IMR-90 (cell line): Measurements from ENCODE around the gene MAZ. TPM values are rescaled to one million over a fixed set of nuclear protein-coding genes. Genes with fewer than 3 reads are reported as not detected.

Experiments
- ATAC-seq: fragments of 200-7000 bp; cut with Tn5 transposase; 2 replicates; pipeline ENCODE4 v1.9.1; 2020; ENCODE audit warnings: low read depth, mild to moderate bottlenecking, moderate library complexity
- BruUV-seq: library from RNA; stranded (reverse); fragments of 400-500 nt; replicated peaks from 2 replicates; lab custom pipeline; 2021; lab: Mats Ljungman, UMichigan
- CTCF ChIA-PET: fragments of 300-600 bp; formaldehyde crosslinking; extraction: SDS; loops from one replicate; lab custom pipeline; 2021; ENCODE audit warnings: antibody characterized with exemption; lab: Yijun Ruan, JAX
- POLR2A ChIA-PET: fragments of 300-600 bp; sonication (Branson Sonifier 250); formaldehyde crosslinking; loops from one replicate; lab custom pipeline; 2022; ENCODE audit warnings: antibody characterized with exemption; ENCODE audit not compliant: unreplicated experiment; lab: Charles Lee
- DNase-seq: peaks from one replicate; pipeline ENCODE4 v3.0.0; 2013
- H2AFZ ChIP-seq: replicated peaks from 2 replicates; pipeline ENCODE3; 2013; ENCODE audit warnings: low read length, mild to moderate bottlenecking; ENCODE audit not compliant: poor library complexity
- H2AK5ac ChIP-seq: 2 replicates; pipeline ENCODE4 v1.6.1; 2013; ENCODE audit warnings: low read depth, low read length, inconsistent platforms
- H2AK9ac ChIP-seq: replicated peaks from 2 replicates; pipeline ENCODE3; 2013; ENCODE audit warnings: mild to moderate bottlenecking, low read depth, low read length, moderate library complexity; ENCODE audit not compliant: poor library complexity
- H2BK120ac ChIP-seq: 2 replicates; pipeline ENCODE4 v1.6.1; 2013; ENCODE audit warnings: low read depth, low read length, inconsistent platforms
- H2BK15ac ChIP-seq: 3 replicates; pipeline ENCODE4 v1.6.1; 2013; ENCODE audit warnings: low read depth, low read length, inconsistent platforms
- H2BK20ac ChIP-seq: 2 replicates; pipeline ENCODE4 v1.6.1; 2013; ENCODE audit warnings: low read depth, mild to moderate bottlenecking, inconsistent platforms, low read length, moderate library complexity
- H2BK5ac ChIP-seq: 2 replicates; pipeline ENCODE4 v1.6.1; 2013; ENCODE audit warnings: mild to moderate bottlenecking, low read depth, low read length, inconsistent platforms; ENCODE audit not compliant: poor library complexity, severe bottlenecking
- H3K14ac ChIP-seq: replicated peaks from 2 replicates; pipeline ENCODE4 v1.6.1; 2013; ENCODE audit warnings: low read depth, low read length, inconsistent platforms
- H3K18ac ChIP-seq: 2 replicates; pipeline ENCODE4 v1.6.1; 2013; ENCODE audit warnings: low read depth, low read length, control low read depth
- H3K23ac ChIP-seq: 2 replicates; pipeline ENCODE4 v1.6.1; 2013; ENCODE audit warnings: low read depth, low read length, inconsistent platforms
- H3K27ac ChIP-seq: 2 replicates; pipeline ENCODE4 v1.5.1; 2013; ENCODE audit warnings: mild to moderate bottlenecking, control low read depth, low read length; ENCODE audit not compliant: insufficient read depth
- H3K27me3 ChIP-seq: 2 replicates; pipeline ENCODE4 v1.6.1; 2013; ENCODE audit warnings: low read length; ENCODE audit not compliant: control insufficient read depth, insufficient read depth
- H3K36me3 ChIP-seq: 2 replicates; pipeline ENCODE4 v1.6.1; 2013; ENCODE audit warnings: low read length, mixed read lengths; ENCODE audit not compliant: control insufficient read depth, insufficient read depth
- H3K4ac ChIP-seq: 2 replicates; pipeline ENCODE4 v1.6.1; 2013; ENCODE audit warnings: low read depth, low read length, inconsistent platforms
- H3K4me1 ChIP-seq: 2 replicates; pipeline ENCODE4 v1.6.1; 2013; ENCODE audit warnings: low read length, mixed read lengths; ENCODE audit not compliant: control insufficient read depth, insufficient read depth
- H3K4me2 ChIP-seq: 2 replicates; pipeline ENCODE4 v1.6.1; 2013; ENCODE audit warnings: low read depth, mild to moderate bottlenecking, control low read depth, low read length, moderate library complexity
- H3K4me3 ChIP-seq: 2 replicates; pipeline ENCODE4 v1.5.1; 2013; ENCODE audit warnings: low read depth, mild to moderate bottlenecking, control low read depth, low read length, moderate library complexity; ENCODE audit not compliant: insufficient read depth
- H3K56ac ChIP-seq: 2 replicates; pipeline ENCODE4 v1.6.1; 2013; ENCODE audit warnings: low read length, inconsistent platforms; ENCODE audit not compliant: insufficient read depth; ENCODE audit errors: extremely low read depth
- H3K79me1 ChIP-seq, 2 experiments: 2 replicates each; pipeline ENCODE4 v1.6.1; 2013; ENCODE audit warnings: low read length in 2 of 2, inconsistent platforms in 1 of 2, low read depth in 1 of 2
- H3K9ac ChIP-seq: 2 replicates; pipeline ENCODE4 v1.6.1; 2013; ENCODE audit warnings: low read depth, low read length, control low read depth
- H3K9me1 ChIP-seq: 2 replicates; pipeline ENCODE4 v1.6.1; 2013; ENCODE audit warnings: low read length, inconsistent platforms; ENCODE audit not compliant: insufficient read depth
- H3K9me3 ChIP-seq: 2 replicates; pipeline ENCODE4 v1.6.1; 2013; ENCODE audit warnings: low read length; ENCODE audit not compliant: control insufficient read depth, insufficient read depth
- H4K20me1 ChIP-seq: 2 replicates; pipeline ENCODE4 v1.6.1; 2013; ENCODE audit warnings: low read length, inconsistent platforms; ENCODE audit not compliant: insufficient read depth
- H4K5ac ChIP-seq: 2 replicates; pipeline ENCODE4 v1.6.1; 2013; ENCODE audit warnings: mild to moderate bottlenecking, low read depth, low read length, control low read depth
- H4K8ac ChIP-seq, 2 experiments: 2 replicates each; pipeline ENCODE4 v1.6.1; 2013; ENCODE audit warnings: low read depth in 2 of 2, low read length in 2 of 2, control low read depth in 1 of 2, inconsistent platforms in 1 of 2
- H4K91ac ChIP-seq: 2 replicates; pipeline ENCODE4 v1.6.1; 2013; ENCODE audit warnings: low read depth, low read length, inconsistent platforms; ENCODE audit not compliant: insufficient read depth
- CEBPB ChIP-seq: IDR thresholded peaks from 2 replicates; pipeline ENCODE4 v1.6.1; 2012; ENCODE audit warnings: low read depth, low read length, improper control_type of control experiment
- WGBS, 2 experiments: methylation state at CpG; one replicate each; pipeline versions ENCODE4 v1.1.5 to v1.1.7; 2013; ENCODE audit warnings: missing lambda C conversion rate in 2 of 2; ENCODE audit not compliant: insufficient read length in 1 of 2; ENCODE audit errors: extremely low coverage in 2 of 2; 5-methylcytosine and 5-hydroxymethylcytosine counted together
- dilution Hi-C: fragments of 300-500 bp; cut with HindIII; formaldehyde crosslinking; loops from one replicate; pipeline ENCODE4 v1.14.3; 2018; ENCODE audit warnings: low sequenced_read_pairs; ENCODE audit not compliant: unreplicated experiment
- in situ Hi-C: fragments of 300-500 bp; cut with MboI; formaldehyde crosslinking; loops from 3 replicates; pipeline ENCODE4 v1.14.3; 2019; ENCODE audit warnings: low sequenced_read_pairs, inconsistent platforms, mixed read lengths
- intact Hi-C: fragments of 100-400 bp; cut with micrococcal nuclease; formaldehyde crosslinking; loops from 2 replicates; pipeline ENCODE4 v1.10.0; 2022
- polyA plus RNA-seq, 3 experiments: library from polyadenylated mRNA; depleted of rRNA; stranded (reverse); fragments of >200 nt; gene quantifications; 2 replicates each; pipeline ENCODE4 v1.2.3, GENCODE V29; 2012; ENCODE audit warnings: low replicate concordance in 1 of 3
- total RNA-seq: library from RNA; depleted of rRNA; stranded (reverse); fragments of >200 nt; gene quantifications from 2 replicates; pipeline ENCODE4 v1.2.3, GENCODE V29; 2012
- TF ChIP-seq, protein P1 (sequence below): fragments of 150-350 bp; IDR thresholded peaks from 2 replicates; pipeline ENCODE4 v1.6.1; 2017; ENCODE audit warnings: mild to moderate bottlenecking, antibody characterized with exemption, low read length, low read depth

The MAZ gene
- total and polyA plus RNA-seq, 2 of the 4 experiments (the other 2 are of a cell fraction): 113 to 138 TPM

DNA sequence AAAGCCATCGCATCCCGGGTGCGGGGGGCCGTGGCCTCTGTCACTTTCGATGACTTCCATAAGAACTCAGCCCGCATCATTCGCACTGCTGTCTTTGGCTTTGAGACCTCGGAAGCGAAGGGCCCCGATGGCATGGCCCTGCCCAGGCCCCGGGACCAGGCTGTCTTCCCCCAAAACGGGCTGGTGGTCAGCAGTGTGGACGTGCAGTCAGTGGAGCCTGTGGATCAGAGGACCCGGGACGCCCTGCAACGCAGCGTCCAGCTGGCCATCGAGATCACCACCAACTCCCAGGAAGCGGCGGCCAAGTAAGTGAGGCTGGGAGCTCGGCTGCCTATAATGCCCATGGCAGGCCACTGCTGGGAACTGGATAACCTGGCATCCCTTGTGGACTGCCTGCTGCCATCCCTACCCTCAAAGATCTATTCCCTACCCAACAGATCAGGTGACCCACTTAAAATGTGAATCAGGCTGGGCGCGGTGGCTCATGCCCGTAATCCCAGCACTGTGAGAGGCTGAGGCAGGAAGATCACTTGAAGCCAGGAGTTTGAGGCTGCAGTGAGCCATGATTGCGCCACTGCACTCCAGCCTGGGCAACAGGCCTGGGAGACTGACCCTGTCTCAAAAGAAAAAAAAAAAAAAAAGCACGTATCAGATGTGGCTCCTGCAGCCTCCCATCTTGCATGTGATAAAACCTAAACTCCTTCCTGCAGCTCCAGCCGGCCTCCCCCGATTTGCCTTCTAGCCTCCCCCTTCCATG is 38.4 kb downstream of the MAZ start:
- H3K27ac ChIP-seq: no peak overlapping the region
- H2AK9ac ChIP-seq: no peak overlapping the region
- ATAC-seq (no peak), DNase-seq (no peak)
- H4K20me1 ChIP-seq: no peaks in the 10 kb centered on the region; the same call in 1 of the 2 replicates
- no peak overlapping the region for H2AK5ac ChIP-seq
- no peak overlapping the region for H3K14ac ChIP-seq
- no peak overlapping the region for H3K4me2 ChIP-seq
- H3K23ac ChIP-seq: no peak overlapping the region
- H3K36me3 ChIP-seq: peaks cover 71% of the 10 kb centered on the region
- H3K4ac ChIP-seq: no peak overlapping the region
- H2BK5ac ChIP-seq: no peak overlapping the region
- peak overlapping the region; percentile 53 for H2AFZ ChIP-seq
- H3K9ac ChIP-seq: no peak overlapping the region
- H4K5ac ChIP-seq: no peak overlapping the region
- no peak overlapping the region for H4K8ac ChIP-seq
- H3K56ac ChIP-seq: no peak overlapping the region
- H2BK20ac ChIP-seq: no peak overlapping the region
- ChIA-PET POLR2A (no interaction called here), CTCF (no interaction called here)
- TF ChIP-seq, protein P1, sequence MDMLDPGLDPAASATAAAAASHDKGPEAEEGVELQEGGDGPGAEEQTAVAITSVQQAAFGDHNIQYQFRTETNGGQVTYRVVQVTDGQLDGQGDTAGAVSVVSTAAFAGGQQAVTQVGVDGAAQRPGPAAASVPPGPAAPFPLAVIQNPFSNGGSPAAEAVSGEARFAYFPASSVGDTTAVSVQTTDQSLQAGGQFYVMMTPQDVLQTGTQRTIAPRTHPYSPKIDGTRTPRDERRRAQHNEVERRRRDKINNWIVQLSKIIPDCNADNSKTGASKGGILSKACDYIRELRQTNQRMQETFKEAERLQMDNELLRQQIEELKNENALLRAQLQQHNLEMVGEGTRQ: no peak
- 0 out of 2 replicates have a peak, but pooled peaks have one; percentile 15 for TF ChIP-seq CEBPB
- no peaks in the 10 kb centered on the region for H3K9me3 ChIP-seq
- in situ Hi-C loops (no loop called here), intact Hi-C loops (no loop called here), dilution Hi-C loops (no loop called here)
- H3K27me3 ChIP-seq: no peaks in the 10 kb centered on the region
- H3K4me1 ChIP-seq: no peaks in the 10 kb centered on the region; the same call in 1 of the 2 replicates
- no peak overlapping the region for H3K18ac ChIP-seq
- H3K4me3 ChIP-seq: no peak overlapping the region
- no peak overlapping the region for H2BK15ac ChIP-seq
- no peaks in the 10 kb centered on the region for H3K9me1 ChIP-seq
- H4K91ac ChIP-seq: no peak overlapping the region
- WGBS, 2 experiments: 93% methylated on average over 25 of the region's 28 CpGs; no CpG with 5 or more reads in 1 of the 2 experiments
- H3K79me1 ChIP-seq: peaks cover 0 to 23% of the 10 kb centered on the region in 2 experiments; a peak in 1 of 4 replicates
- BruUV-seq: no TSS peak
- H2BK120ac ChIP-seq: no peak overlapping the region
